ENCODE data around the gene WRAP53.

Gene WRAP53

DNA sequence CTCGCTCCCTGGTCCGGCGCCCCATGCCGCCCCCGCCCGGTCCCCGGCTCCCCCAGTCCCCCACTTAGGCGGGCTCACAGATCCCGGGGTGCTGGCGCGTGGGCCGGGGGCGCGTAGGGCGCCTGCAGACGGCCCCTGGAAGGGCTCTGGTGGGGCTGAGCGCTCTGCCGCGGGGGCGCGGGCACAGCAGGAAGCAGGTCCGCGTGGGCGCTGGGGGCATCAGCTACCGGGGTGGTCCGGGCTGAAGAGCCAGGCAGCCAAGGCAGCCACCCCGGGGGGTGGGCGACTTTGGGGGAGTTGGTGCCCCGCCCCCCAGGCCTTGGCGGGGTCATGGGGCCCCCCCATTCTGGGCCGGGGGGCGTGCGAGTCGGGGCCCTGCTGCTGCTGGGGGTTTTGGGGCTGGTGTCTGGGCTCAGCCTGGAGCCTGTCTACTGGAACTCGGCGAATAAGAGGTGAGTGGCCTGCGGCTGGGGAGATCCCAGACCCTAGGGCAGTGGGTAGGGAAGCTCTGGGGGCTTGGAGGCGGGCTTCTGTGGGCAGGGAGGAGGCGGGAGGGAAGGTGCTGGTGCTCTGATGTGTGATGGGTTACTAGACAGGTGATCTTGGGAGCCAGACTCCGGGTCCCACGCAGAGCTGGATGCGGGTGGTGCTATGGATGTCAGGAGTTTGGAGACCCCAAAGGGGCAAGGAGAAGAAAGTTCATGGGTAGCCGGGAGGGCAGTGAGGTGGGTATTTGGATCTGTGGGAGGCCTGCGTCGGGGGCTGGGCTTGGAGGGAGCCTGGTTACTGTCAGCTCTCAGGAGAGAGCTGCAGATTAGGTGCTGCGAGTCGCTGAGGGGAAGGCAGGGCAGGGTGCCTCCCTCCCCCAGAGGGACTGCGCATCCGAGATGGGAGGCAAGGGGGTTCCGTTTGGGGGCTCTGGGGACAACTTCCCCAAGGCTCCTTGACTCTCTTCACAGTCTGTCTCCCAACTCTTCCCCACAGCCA, 17.3 kb downstream of the WRAP53 start:
- Histone ChIP-seq H3K9ac (ENCODE audit: low read length) (no peak overlapping the region), H3K4me2 (ENCODE audit: low read depth, low read length) (no peak overlapping the region), H3K4me1 (ENCODE audit: low read length) (0 out of 2 replicates have a peak, but pooled peaks cover 4% of the 10 kb centered on the region), H3K79me2 (ENCODE audit: low read length) (no peaks in the 10 kb centered on the region), H2AFZ (ENCODE audit: low read length) (no peak overlapping the region), H3K4me3 (ENCODE audit: low read length) (no peak overlapping the region), H3K36me3 (replicated peaks; ENCODE audit: insufficient read depth, low read length) (no peaks in the 10 kb centered on the region), H3K9me3 (replicated peaks; ENCODE audit: insufficient read depth, low read length) (no peaks in the 10 kb centered on the region), H4K20me1 (ENCODE audit: insufficient read depth, low read length) (no peaks in the 10 kb centered on the region), H3F3A (ENCODE audit: insufficient read depth, low read length) (no peaks in the 10 kb centered on the region), H3K9me2 (replicated peaks; ENCODE audit: insufficient read depth, low read length) (no peaks in the 10 kb centered on the region), H3K27ac (ENCODE audit: low read length) (no peak overlapping the region), H3K27me3 (replicated peaks; ENCODE audit: insufficient read depth, low read length) (peaks cover 62% of the 10 kb centered on the region)
- no peak for DNase-seq
- TF ChIP-seq EZH2phosphoT487 (IDR thresholded peaks at IDR 0.05; ENCODE audit: low read length), result no peak
- TF ChIP-seq EZH2 (optimal IDR thresholded peaks at IDR 0.05; ENCODE audit: low read depth, low read length), result no peak
- TF ChIP-seq, protein P1, sequence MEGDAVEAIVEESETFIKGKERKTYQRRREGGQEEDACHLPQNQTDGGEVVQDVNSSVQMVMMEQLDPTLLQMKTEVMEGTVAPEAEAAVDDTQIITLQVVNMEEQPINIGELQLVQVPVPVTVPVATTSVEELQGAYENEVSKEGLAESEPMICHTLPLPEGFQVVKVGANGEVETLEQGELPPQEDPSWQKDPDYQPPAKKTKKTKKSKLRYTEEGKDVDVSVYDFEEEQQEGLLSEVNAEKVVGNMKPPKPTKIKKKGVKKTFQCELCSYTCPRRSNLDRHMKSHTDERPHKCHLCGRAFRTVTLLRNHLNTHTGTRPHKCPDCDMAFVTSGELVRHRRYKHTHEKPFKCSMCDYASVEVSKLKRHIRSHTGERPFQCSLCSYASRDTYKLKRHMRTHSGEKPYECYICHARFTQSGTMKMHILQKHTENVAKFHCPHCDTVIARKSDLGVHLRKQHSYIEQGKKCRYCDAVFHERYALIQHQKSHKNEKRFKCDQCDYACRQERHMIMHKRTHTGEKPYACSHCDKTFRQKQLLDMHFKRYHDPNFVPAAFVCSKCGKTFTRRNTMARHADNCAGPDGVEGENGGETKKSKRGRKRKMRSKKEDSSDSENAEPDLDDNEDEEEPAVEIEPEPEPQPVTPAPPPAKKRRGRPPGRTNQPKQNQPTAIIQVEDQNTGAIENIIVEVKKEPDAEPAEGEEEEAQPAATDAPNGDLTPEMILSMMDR (IDR thresholded peaks at IDR 0.05; ENCODE audit: low read length), result no peak

DNA sequence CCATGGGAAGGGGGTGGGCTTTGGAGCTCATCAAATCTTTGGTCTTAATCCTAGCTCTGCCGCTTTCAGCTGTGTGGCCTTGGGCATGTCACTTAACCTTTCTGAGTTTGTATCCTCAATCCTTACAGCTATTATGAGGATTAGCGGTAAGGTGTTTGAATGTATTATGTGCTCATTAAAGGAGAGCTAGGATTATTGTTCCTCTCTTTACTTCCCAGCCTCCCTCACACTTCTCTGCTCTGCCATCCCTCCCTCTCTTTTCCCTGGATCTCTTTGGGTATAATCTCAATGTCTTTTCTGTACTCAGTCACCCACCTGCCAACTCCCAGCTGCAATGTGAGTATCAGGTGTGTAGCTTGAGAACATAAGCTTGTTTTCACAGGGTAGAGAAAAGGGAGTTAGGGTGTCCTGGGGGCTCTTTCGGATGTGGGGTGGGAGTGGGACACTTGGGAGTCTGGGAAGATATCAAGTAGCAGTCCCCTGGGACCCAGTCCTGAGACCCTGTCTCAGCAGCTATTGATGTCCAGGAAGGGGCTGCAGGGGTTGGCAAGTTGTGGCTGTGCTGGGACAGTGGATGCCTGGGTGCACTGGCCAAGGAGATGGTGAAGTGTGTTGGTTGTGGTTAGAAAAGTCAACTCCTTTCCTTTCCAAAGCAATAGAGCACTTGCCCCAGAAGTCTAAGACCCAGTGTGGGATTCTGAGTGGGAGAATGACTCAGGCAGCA, 18.5 kb downstream of the WRAP53 start:
- no peaks in the 10 kb centered on the region for H3F3A ChIP-seq (ENCODE audit: insufficient read depth, low read length)
- no peak overlapping the region for H2AFZ ChIP-seq (ENCODE audit: low read length)
- H3K4me1 ChIP-seq (ENCODE audit: low read length), result 0 out of 2 replicates have a peak, but pooled peaks cover 4% of the 10 kb centered on the region
- no peak overlapping the region for H3K4me3 ChIP-seq (ENCODE audit: low read length)
- no peak for DNase-seq
- no peak overlapping the region for H3K9ac ChIP-seq (ENCODE audit: low read length)
- no peaks in the 10 kb centered on the region for H4K20me1 ChIP-seq (ENCODE audit: insufficient read depth, low read length)
- H3K79me2 ChIP-seq (ENCODE audit: low read length), result no peaks in the 10 kb centered on the region
- peaks cover 69% of the 10 kb centered on the region for H3K27me3 ChIP-seq (replicated peaks; ENCODE audit: insufficient read depth, low read length)
- no peak overlapping the region for H3K27ac ChIP-seq (ENCODE audit: low read length)
- no peaks in the 10 kb centered on the region for H3K9me2 ChIP-seq (replicated peaks; ENCODE audit: insufficient read depth, low read length)
- H3K9me3 ChIP-seq (replicated peaks; ENCODE audit: insufficient read depth, low read length), result no peaks in the 10 kb centered on the region
- H3K4me2 ChIP-seq (ENCODE audit: low read depth, low read length), result no peak overlapping the region
- no peak for TF ChIP-seq EZH2 (optimal IDR thresholded peaks at IDR 0.05; ENCODE audit: low read depth, low read length)
- no peak for TF ChIP-seq EZH2phosphoT487 (IDR thresholded peaks at IDR 0.05; ENCODE audit: low read length)
- TF ChIP-seq, protein P1 (IDR thresholded peaks at IDR 0.05; ENCODE audit: low read length), result no peak
- no peaks in the 10 kb centered on the region for H3K36me3 ChIP-seq (replicated peaks; ENCODE audit: insufficient read depth, low read length)

DNA sequence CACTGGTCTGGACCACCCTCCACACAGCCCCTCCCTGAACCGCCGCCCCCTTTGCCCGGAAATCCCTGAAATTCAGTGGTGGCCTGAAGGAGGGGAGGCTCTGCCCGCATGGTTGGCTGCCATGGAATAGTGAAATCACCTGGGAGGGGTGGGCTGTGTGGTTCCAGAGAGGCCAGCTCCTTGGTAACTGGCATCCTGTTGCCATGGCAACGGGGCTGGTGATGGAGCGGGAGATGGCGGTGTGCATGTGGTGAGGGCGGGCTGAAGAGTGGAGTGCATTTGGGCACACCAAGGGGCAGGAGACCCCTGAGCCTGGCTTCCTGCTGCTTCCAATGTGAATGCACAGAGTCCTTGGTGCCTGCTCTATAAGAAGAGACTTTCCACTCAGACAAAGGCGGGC, 19.2 kb downstream of the WRAP53 start:
- Histone ChIP-seq H3K27ac (ENCODE audit: low read length) (no peak overlapping the region), H3K9ac (ENCODE audit: low read length) (no peak overlapping the region)
- no peak for DNase-seq

More for the DNA sequence above, 19.2 kb downstream of the WRAP53 start:
- peaks cover 75% of the 10 kb centered on the region for H3K27me3 ChIP-seq (replicated peaks; ENCODE audit: insufficient read depth, low read length)
- H3K79me2 ChIP-seq (ENCODE audit: low read length), result no peaks in the 10 kb centered on the region
- 0 out of 2 replicates have a peak, but pooled peaks cover 4% of the 10 kb centered on the region for H3K4me1 ChIP-seq (ENCODE audit: low read length)
- H4K20me1 ChIP-seq (ENCODE audit: insufficient read depth, low read length), result no peaks in the 10 kb centered on the region
- no peaks in the 10 kb centered on the region for H3K9me3 ChIP-seq (replicated peaks; ENCODE audit: insufficient read depth, low read length)
- H3K9me2 ChIP-seq (replicated peaks; ENCODE audit: insufficient read depth, low read length), result no peaks in the 10 kb centered on the region
- H2AFZ ChIP-seq (ENCODE audit: low read length), result no peak overlapping the region
- no peak for TF ChIP-seq EZH2 (optimal IDR thresholded peaks at IDR 0.05; ENCODE audit: low read depth, low read length)
- no peak for TF ChIP-seq EZH2phosphoT487 (IDR thresholded peaks at IDR 0.05; ENCODE audit: low read length)
- TF ChIP-seq, protein P1 (IDR thresholded peaks at IDR 0.05; ENCODE audit: low read length), result no peak
- no peaks in the 10 kb centered on the region for H3F3A ChIP-seq (ENCODE audit: insufficient read depth, low read length)
- H3K4me2 ChIP-seq (ENCODE audit: low read depth, low read length), result no peak overlapping the region
- H3K4me3 ChIP-seq (ENCODE audit: low read length), result no peak overlapping the region
- no peaks in the 10 kb centered on the region for H3K36me3 ChIP-seq (replicated peaks; ENCODE audit: insufficient read depth, low read length)

Data from MM.1S (cell line).